ENCODE results near the gene SRD5A3.
"Not testable (repeated sequence)": the region's sequence is repeated elsewhere in the genome, so short reads cannot be mapped to it uniquely, and the experiment has no call there.

SRD5A3 gene

GRCh38 chr4:55346851-55347255 is 811 bp downstream of the SRD5A3 start:
- DNase-seq = no peak

DNA sequence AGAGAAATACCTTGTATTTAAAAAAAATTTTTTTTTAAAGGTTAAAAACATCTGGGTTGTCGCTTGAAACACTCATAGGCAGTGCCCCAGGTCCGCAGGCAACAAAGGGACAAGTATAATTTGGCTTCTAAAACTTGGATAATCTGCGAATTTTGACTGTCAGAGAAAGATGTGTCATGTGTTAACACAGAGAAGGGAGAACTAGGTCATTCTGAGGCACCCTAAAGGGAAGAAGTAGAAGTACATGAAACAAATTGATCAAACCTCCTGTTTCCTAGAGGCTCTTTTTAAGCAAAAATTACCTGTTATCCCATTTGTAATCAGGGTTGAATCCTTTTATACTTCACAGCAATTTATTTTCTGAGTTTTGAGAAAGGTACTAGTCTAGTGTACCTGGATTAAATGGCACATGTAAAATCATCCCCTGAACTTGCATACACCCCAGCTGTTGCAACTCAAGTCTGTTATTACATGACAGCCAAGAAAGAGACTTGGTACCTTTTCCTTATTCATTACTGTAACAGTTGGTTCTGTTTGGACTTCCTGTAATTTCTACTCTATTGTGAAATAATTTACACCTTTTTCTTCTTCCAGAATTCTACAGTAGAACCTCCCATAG is 1.7 kb downstream of the SRD5A3 start:
- DNase-seq = no peak

GRCh38 chr4:55348466-55348865 is 2.4 kb downstream of the SRD5A3 start:
- DNase-seq = no peak

- not testable (repeated sequence) for DNase-seq
Observed at GRCh38 chr4:55350870-55351269, 4.8 kb downstream of the SRD5A3 start.

DNA sequence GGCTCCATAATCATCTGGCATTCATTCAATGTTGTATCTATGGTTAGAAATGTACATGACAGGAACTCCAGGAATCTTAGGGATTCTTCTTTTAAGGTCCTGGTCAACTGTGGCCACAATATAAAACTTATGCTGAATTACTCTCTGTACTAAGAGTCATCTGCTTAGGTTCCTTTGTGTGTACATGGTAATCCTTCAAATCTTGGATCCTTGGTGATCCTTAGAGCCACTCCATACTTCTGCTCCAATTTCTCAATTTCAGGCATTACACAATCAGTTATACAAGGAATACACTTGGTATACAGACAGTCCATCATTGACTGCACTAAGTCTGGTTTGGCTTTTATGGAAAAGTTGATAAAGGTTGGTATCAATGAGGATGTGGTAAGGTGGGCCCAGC is 5.8 kb downstream of the SRD5A3 start:
- DNase-seq = no peak

GRCh38 chr4:55352726-55353125 is 6.7 kb downstream of the SRD5A3 start:
- DNase-seq = no peak

DNA sequence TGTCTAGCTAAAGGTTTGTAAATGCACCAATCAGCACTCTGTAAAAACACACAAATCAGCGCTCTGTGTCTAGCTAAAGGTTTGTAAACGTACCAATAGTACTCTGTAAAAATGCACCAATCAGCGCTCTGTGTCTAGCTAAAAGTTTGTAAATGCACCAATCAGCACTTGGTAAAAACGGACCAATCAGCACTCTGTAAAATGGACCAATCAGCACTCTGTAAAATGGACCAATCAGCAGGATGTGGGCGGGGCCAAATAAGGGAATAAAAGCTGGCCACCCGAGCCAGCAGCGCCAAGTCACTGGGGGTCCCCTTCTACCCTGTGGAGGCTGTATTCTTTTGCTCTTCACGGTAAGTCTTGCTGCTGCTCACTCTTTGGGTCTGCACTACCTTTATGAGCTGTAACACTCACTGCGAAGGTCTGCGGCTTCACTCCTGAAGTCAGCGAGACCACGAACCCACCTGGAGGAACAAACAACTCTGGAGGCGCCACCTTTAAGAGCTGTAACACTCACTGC is 7.2 kb downstream of the SRD5A3 start:
- DNase-seq = not testable (repeated sequence)

GRCh38 chr4:55354648-55355047 is 8.6 kb downstream of the SRD5A3 start:
- DNase-seq = no peak

DNA sequence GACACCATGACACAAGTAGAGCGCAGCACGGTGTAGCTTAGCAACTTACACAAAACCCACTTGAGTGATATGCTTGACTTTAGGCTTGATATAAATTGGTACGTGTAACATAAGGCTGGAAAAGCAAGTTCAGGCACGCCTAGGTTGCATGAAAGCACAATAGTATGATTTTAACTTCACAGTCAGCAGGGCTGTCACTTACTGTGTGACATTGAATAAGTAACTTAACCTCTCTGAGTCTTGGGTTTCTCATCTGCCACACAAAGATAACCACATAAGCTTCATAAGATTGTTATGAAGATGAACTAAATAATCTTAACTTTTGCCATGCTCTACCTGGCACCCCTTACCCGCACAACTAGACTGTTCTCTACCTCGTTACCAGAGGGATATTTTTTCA is 9.5 kb downstream of the SRD5A3 start:
- DNase-seq = no peak

DNA sequence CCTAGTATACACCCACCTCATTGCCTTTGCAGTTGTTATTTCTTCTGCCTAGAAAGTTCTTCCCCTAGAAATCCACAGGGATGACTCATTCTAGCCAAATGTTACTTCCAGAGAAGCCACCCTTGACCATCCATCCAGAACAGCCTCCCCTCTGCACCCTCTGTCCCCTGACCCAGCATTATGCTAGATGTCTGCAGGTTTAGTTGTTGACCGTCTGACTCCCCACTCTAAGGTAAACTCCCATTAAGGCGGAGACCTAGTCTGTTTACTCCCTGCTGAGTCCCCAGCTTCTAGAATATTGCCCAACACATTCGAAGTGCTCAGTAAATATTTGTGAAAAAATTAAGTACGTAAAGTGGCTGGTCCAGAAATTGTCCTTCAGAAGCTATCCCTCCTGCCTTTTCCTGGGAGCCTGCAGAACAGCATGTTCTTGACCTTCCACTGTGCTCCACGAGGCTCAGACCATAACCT is 11.0 kb downstream of the SRD5A3 start:
- no peak for DNase-seq

DNA sequence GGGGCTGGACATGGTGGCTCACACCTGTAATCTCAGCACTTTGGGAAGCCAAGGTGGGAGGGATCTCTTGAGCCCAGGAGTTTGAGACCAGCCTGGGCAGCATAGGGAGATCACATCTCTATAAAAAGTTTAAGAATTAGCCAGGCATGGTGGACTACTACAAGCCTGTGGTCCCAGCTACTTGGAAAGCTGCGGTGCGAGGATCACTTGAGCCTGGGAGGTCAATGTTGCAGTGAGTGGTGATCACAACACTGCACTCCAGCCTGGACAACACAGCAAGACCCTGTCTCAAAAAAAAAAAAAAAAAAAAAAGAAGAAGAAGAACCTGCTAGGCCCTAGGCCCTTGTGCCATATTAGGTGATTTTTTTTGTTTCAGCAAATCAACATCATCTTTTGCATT is 12.2 kb downstream of the SRD5A3 start:
- DNase-seq = no peak

- no peak for DNase-seq
Observed at GRCh38 chr4:55358668-55359067, 12.6 kb downstream of the SRD5A3 start.

DNA sequence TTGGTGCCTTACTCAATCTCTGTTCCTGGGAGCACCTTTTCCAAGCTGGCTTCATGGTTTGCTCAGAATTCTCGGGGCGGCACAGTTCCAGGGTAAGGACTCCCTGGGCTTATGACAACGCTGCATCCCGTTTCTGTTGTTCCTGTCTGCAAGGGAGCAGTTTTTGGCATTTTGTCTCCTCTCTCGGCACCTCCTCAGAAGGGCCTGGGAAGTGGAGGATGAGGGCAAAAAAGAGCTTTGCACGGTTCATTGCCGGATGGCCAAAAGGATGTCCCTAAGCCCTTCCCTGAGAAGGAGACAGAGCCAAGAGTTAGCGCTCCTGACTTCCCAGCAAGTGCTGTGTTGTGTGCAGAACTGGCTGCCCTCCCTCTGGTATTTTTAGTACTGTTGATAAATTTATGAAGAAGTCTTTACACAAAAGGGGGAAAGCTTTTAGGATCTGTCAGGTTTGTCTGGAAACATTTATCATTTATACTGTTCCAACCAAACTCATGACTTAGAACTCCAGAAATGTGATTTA is 13.4 kb downstream of the SRD5A3 start:
- DNase-seq = no peak

GRCh38 chr4:55362938-55363337 is 16.9 kb downstream of the SRD5A3 start:
- DNase-seq = not testable (repeated sequence)

GRCh38 chr4:55363691-55364351 is 17.8 kb downstream of the SRD5A3 start:
- no peak for DNase-seq

DNA sequence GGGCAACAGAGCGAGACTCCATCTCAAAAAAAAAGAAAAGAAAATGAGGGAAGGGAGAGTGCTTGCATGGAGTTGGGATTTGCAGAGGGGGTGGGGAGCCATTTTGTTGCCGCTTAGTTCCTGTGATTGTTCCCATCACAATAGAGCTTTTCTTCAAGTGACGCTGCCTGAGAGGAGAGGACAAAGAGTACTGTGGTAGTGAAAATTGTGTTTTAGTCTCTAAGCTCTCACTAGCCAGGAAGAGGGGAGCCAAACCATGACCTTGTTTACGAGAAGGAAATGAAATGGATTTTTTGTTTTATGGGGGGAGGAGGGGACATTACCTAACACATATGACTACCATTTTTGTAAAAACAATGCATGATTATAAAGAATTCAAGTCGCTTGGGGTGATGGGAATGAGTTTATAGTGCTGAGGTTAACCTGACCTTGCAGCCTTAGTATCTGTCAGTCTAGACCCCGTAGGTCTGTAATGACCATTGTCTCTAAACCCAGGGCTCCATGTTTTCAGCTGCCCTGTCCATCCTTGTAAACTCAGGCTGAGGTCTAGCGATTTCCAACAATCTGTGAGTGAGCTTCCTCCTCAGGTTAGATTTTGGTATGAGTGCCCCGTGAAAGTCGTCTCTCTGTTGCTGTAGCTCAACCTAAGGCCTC is 18.8 kb downstream of the SRD5A3 start:
- DNase-seq = no peak

GRCh38 chr4:55365345-55365728 is 19.3 kb downstream of the SRD5A3 start:
- no peak for DNase-seq

GRCh38 chr4:55366621-55367020 is 20.6 kb downstream of the SRD5A3 start:
- DNase-seq = no peak

GRCh38 chr4:55367084-55367722 is 21.2 kb downstream of the SRD5A3 start:
- DNase-seq = no peak

- DNase-seq = no peak
Observed at GRCh38 chr4:55369968-55370367, 23.9 kb downstream of the SRD5A3 start.

DNA sequence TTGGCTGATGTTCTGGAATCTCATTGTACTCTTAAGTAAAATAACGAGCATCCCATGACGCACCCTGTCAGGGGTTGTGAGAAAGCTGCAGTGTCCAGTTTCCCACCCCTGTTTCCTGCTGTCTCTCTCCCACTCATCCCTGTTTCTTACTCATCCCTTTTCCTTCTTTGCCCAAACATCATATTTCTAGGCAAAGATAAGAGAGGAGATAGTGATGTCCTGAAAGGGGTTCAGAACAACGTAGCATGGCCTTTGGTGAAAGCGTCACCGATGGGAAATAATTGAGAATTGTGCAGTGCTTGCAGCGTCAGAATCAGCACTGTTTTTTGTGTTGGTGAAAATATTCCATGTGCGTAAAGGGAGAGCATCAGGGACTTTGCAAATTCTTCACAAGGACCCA is 26.2 kb downstream of the SRD5A3 start:
- no peak for DNase-seq

DNA sequence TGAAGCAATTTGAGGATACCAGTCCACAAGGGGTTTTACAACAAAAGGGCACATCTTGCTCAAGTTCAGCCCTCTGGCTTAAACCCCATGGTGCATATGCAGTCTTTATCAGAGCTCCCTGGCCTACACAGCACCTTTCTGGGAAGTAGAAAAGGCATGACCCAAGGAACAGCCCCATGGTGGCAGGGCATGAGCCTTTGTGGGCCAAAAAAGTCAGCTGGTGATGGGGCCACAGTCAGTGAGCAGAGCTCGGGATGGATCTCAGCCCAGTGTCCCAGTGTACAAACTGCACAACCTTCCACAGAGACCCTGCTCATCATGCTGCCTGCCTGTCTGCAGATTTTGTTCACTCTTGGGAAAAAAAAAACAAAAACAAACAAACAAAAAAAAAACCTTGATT is 27.4 kb downstream of the SRD5A3 start:
- no peak for DNase-seq

DNA sequence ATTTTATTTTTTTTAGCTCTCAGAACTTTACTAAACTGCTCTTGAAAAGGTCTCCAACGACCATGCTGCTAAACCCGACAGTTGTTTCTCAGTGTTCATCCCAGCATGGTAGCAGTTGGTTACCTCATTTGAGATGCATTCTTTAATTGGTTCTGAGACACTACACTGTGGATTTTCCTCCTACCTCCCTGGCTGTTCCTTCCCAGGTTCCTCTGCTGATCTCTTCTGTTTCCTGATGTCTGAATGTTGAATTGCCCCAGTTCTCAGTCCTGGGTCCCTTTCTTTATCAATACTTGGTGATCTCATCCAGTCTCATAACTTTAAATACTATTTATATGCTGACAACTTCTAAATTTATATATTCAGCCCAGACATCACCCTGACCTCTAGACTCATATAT is 30.7 kb downstream of the SRD5A3 start:
- no peak for DNase-seq
